ENCODE data around the gene S100A5.

S100A5 gene

DNA sequence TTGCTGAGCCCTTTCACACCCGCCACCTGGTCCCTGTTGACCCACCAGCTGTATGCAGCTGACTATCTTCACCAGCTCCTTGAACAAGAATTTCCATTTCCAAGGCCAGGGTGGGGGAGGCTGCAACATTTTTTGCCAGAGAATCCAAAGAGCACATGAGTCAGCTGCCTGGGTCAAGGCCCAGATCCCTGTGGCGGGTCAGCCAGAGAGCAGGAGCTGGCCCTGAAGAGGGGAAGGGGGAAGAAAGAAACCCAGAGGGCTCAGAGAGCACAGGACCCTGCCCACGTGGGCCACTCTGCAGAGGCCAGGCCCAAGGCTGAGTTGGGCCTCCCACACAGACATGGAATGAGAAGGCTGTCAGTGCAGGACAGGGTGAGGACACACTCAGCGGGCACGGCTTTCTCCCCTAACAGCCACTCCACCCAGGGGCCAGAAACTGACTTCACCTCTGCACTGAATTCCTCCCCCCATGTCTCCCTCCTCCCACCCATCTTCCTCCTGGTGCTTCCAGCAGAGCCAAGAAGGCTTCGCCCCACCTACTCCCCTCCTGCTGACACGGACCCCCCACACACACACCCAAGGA is 33.8 kb downstream of the S100A5 start:
- peak; percentile 61 for DNase-seq (ENCODE audit: low spot score)

DNA sequence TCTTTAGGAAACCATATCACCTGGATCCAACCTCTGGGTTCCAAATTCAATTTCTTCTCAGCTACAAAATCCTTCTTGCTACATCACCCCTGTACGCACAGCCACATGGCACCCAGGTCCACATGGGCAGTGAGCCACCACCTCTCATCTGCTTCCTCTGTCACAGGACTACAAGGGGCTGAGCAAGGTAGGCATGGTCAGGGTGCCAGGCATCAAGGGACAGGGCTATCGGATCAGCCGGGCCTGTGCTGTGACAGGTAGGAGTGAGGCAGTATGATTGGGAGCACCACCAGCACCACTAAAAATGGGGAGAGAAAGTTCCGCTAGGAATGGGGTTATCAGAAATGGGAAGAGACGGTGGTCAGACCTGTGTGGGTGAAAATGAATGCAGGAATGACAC is 34.3 kb downstream of the S100A5 start:
- no peak for DNase-seq (ENCODE audit: low spot score)

DNA sequence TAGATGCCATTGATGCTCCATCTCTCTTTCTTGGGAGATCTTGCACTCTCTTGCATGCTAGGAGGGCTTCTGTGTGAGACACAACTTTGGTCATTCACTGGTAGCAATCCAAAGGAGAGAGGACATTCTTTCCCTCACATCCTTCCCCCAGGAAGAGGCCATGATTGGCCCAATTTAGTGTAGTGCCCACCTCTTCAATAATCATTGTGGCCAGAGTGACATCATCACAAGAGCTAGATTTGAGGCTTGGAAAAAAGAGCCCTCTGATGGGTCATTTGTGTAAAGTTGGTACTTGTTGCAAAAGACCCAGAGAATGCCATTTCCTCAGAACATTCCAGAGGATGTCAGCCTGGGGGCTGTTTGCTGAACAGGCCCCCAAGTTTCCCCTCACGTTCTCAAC is 35.2 kb downstream of the S100A5 start:
- no peak for DNase-seq (ENCODE audit: low spot score)

DNA sequence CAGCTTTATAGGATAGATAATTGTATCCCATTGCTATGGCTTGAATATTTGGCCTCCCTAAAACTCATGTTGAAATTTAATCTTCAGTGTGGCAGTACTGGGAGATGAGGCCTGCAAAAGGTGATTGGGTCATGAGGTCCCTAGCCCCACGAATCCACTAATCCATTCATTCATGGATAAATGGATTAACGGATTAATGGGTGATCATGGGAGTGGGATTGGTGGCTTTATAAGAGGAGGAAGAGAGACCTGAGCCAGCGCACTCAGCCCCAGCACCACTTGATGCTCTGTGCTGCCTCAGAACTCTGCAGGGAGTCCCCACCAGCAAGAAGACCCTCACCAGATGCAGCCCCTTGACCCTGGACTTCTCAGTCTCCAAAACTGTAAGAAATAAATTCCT is 37.0 kb downstream of the S100A5 start:
- DNase-seq (ENCODE audit: low spot score), result no peak

DNA sequence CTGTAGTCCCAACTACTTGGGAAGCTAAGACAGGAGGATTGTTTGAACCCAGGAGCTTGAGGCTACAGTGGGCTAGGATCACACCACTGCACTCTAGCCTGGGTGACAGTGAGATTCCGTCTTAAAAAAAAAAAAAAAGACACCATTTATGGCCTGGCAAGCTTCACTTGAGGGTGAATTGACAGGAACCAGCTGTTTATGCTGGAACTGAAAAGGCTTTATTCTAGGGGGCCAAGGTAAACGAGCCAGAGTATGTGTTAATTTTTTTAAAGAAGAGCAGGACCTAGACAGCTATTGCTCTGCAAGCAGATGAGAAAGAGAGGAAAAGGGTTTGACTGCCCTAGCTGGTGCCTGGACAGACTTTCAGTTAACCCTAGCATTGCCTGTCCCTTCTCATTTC is 42.0 kb downstream of the S100A5 start:
- no peak for DNase-seq (ENCODE audit: low spot score)

DNA sequence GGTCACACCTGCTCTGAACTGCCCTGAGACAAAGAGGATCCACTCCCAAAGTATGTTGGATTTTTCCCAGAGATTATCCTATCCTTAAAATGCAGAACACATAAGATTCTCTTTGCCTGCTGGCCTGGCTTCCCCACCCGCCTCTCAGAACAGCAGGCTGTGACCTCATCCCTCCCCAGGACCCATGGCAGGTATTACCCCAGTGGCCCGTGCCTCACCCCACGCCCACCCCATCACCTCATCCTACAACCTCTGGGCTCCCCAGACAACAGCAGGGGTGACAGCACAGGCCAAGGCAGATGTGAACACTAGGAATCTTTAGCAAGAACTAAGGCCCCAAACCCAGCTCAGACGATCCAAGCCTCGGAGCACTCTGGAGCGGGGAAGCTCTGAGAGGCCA is 45.2 kb downstream of the S100A5 start:
- DNase-seq (ENCODE audit: low spot score), result no peak

DNA sequence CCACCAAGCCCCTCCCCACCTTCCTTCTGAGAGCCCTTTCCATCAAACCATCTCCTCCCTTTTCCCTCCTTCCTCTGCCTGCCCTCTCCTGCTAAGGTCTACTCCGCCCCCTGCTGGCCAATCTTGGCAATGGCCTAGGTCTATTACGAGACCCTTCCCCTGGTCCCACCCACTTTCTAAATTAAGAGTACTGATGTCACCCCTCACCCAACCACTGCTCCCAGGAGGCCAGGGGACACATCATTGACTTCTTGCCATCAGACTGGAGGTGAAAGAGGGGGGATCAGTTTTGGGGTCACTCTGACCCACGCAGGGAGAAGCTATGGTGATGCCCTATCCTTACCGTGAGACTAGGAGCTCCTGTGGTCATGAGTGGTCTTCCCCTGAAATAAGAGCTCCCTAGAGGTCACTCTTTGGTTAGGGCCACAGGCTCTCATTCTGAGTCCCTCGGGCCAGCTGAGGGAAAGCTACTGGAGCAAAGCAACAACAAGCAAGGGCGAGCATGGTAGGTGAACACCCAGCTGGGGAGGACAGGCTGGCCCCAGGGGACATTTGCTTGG is 45.7 kb downstream of the S100A5 start:
- peak; percentile 56 for DNase-seq (ENCODE audit: low spot score)

DNA sequence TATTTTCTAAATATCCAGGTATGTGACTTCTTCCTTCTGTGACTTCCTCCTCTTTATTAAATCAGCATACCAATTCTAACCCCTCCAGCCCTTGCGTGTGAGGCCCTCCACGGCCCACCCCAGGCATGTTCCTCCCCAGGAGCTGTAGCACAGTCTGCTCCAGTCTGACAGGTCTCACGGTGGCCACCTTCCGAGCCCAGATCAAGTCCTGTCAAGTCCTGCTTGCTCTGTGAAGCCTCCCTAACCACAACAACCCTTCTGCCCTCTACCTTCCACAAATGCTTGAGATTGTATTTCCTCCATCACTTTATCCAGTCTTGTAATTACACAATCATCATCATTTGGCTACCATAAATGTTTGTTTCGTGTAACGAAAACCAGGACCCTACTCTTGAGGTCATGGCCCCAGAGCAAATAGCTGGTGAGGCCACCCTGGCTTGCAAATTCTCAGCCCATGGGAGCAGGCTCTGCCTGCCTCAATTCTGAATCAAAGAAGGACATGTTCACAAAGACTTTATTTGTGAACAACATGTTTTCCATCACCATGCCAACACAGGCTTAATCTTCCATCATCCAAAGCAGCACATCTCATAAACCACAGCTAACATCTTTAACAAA is 47.3 kb downstream of the S100A5 start:
- DNase-seq (ENCODE audit: low spot score), result no peak

DNA sequence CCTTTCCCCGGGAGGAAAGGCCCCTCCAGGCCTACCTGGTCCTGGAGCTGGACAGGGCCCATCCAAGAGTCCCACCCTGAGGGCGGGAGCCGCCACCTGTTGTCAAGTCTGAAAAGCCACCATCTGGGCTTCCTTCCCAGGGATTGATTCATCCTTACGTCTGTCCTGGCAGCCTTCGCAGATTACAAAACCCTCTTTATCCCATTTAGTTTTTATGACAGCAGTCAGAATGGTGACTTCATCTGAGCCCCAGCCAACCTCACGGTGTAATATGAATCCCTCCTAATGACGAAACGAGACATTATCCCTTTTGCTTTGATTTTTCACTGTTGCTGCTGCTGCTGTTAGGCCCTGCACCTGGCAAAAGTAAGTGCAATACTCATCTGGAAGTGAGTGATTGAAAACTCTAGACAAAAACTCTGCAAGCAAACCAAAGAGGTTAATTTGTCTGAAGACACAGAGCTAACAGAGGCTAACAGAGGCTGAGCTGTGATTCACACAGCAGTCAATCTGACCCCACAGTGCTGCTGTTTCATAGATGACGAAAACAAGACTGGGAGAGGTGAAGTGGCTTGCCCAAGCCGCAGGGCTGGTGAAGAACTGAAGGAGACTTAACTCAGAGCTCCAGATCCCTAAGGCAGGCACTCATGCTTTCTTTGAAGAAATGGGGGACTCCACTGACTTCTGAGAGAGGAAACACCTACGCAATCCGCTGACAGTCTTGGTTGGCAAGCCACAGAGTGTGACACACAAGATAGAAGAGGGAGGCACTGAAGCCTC is 50.3 kb downstream of the S100A5 start:
- DNase-seq (ENCODE audit: low spot score), result peak; percentile 80

DNA sequence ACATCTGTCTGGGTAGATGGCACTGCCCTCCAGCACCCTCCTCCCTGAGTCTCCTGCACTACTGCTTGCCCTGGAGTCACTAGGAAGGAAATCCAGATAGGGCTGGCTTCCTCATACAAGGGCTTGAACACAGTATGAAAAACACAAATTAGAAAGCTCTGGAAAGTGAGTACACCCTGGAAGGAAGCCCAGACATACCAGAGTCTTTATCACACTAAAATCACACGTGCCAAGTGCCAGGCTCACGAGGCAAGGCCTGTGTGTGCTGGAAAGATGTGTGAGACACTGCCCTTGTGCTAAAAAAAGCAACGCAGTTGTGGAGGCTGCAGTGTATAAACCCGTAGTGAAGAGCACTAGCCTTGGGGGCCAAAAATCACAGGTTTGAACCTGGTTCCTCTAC is 52.0 kb downstream of the S100A5 start:
- DNase-seq (ENCODE audit: low spot score), result no peak

DNA sequence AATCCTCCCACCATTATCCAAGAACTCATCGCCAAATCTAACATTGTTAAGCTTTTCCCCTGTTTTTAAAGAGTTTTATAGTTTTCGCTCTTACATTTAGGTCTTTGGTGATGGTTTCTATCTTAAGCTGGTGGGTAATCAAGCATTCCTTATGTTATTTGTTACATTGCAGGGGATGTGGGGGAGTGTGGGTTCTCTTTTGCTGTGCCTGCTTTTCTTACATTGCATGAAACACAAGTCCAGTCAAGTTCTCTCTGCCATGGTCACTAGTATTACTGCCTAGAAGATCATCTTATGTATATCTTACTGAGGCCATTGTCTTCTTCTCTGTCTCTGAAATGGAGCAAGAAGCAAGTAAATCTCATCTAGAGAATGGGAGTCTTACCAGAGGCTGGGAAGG is 53.0 kb downstream of the S100A5 start:
- DNase-seq (ENCODE audit: low spot score), result no peak

Measured in COLO829 (cell line).